Stimulated activated CD4-positive, alpha-beta T cell treated with anti-CD3 and anti-CD28 coated beads, Interleukin-1b, Interleukin-23, amount 100 ng/mL, for 4 hours (primary cell): ENCODE measurements around the gene ZNF407.

Experiments
- DNase-seq, 2 donors: peaks; one replicate each; pipeline ENCODE4 v3.0.0-alpha.2; 2020; ENCODE audit warnings: low read depth in 2 of 2

ZNF407 gene

GRCh38 chr18:75010278-75010677 is 412.6 kb downstream of the ZNF407 start:
- no peak for DNase-seq

GRCh38 chr18:75010689-75011088 is 413.0 kb downstream of the ZNF407 start:
- no peak for DNase-seq

- no peak for DNase-seq
Measured at GRCh38 chr18:75016025-75016717, 418.5 kb downstream of the ZNF407 start.

GRCh38 chr18:75023473-75023872 is 425.8 kb downstream of the ZNF407 start:
- DNase-seq, result no peak

- DNase-seq, result no peak
Measured at GRCh38 chr18:75024871-75025270, 427.2 kb downstream of the ZNF407 start.

- DNase-seq, result no peak
Measured at GRCh38 chr18:75025573-75025972, 427.9 kb downstream of the ZNF407 start.

GRCh38 chr18:75029481-75029880 is 431.8 kb downstream of the ZNF407 start:
- no peak for DNase-seq

- DNase-seq, result no peak
Measured at GRCh38 chr18:75031717-75032317, 434.1 kb downstream of the ZNF407 start.

GRCh38 chr18:75033516-75033915 is 435.8 kb downstream of the ZNF407 start:
- no peak for DNase-seq

- no peak for DNase-seq
Measured at GRCh38 chr18:75034937-75035336, 437.3 kb downstream of the ZNF407 start.

- no peak for DNase-seq
Measured at GRCh38 chr18:75035928-75036327, 438.3 kb downstream of the ZNF407 start.

- no peak for DNase-seq
Measured at GRCh38 chr18:75036917-75037688, 439.4 kb downstream of the ZNF407 start.

- DNase-seq, result no peak
Measured at GRCh38 chr18:75037689-75037955, 440.0 kb downstream of the ZNF407 start.

GRCh38 chr18:75041586-75041985 is 443.9 kb downstream of the ZNF407 start:
- DNase-seq, result no peak

- DNase-seq, result no peak
Measured at GRCh38 chr18:75043478-75043877, 445.8 kb downstream of the ZNF407 start.

GRCh38 chr18:75044296-75044695 is 446.6 kb downstream of the ZNF407 start:
- DNase-seq, result no peak

GRCh38 chr18:75044791-75045190 is 447.1 kb downstream of the ZNF407 start:
- DNase-seq, result no peak

GRCh38 chr18:75045272-75045671 is 447.6 kb downstream of the ZNF407 start:
- DNase-seq, result no peak

- no peak for DNase-seq
Measured at GRCh38 chr18:75047240-75047961, 449.7 kb downstream of the ZNF407 start.

- no peak for DNase-seq
Measured at GRCh38 chr18:75048776-75049454, 451.2 kb downstream of the ZNF407 start.

- no peak for DNase-seq
Measured at GRCh38 chr18:75049455-75049789, 451.8 kb downstream of the ZNF407 start.

GRCh38 chr18:75051757-75052156 is 454.1 kb downstream of the ZNF407 start:
- DNase-seq, result no peak
